Subcutaneous adipose tissue (tissue), 4 donors: ENCODE measurements around the gene PPM1L. TPM values are rescaled to one million over a fixed set of nuclear protein-coding genes. Genes with fewer than 3 reads are reported as not detected.

Experiments
- total RNA-seq, 4 donors: library from RNA; depleted of rRNA; stranded (reverse); fragments of >200 nt; gene quantifications; one replicate each; pipeline ENCODE4 v1.1.0, GENCODE V29; 2016

PPM1L gene
- total RNA-seq, 4 donors from 2014 or later = 41.1 to 101 (median 52.8) TPM

Other genes with a start within 250 kb of the PPM1L start
- gene KPNA4, start 190.7 kb upstream of the PPM1L start, total RNA-seq = 10 to 100 TPM; 31.1 to 70.3 (median 39.8) TPM
- 1 to 10 TPM in 1 of 4 donors, not detected in 3; 1.5 TPM for gene ARL14, start 79.1 kb upstream of the PPM1L start, total RNA-seq